Stimulated activated memory B cell treated with anti-CD40 and anti-IgM and Interleukin-4, amounts not matched to agents 10 μg/mL and 1 μg/mL and 100 μg/mL, for 72 hours (primary cell): ENCODE measurements around the gene FAM135A.
"Not testable (repeated sequence)": the region's sequence is repeated elsewhere in the genome, so short reads cannot be mapped to it uniquely, and the experiment has no call there.

Experiments
- ATAC-seq: fragments of 150-1000 bp; cut with Tn5 transposase; 2 replicates; pipeline ENCODE4 v1.10.0; 2021
- H3K27ac Mint-ChIP-seq: one replicate; pipeline ENCODE4 v1.8.0; 2022; ENCODE audit warnings: mild to moderate bottlenecking, mixed read lengths
- H3K27me3 Mint-ChIP-seq: one replicate; pipeline ENCODE4 v1.8.0; 2022; ENCODE audit warnings: mixed read lengths
- H3K36me3 Mint-ChIP-seq: one replicate; pipeline ENCODE4 v1.8.0; 2022; ENCODE audit warnings: mixed read lengths
- H3K4me1 Mint-ChIP-seq: one replicate; pipeline ENCODE4 v1.8.0; 2022; ENCODE audit warnings: mixed read lengths
- H3K4me3 Mint-ChIP-seq: one replicate; pipeline ENCODE4 v1.8.0; 2022; ENCODE audit warnings: mild to moderate bottlenecking, moderate library complexity, mixed read lengths
- H3K9me3 Mint-ChIP-seq: one replicate; pipeline ENCODE4 v1.8.0; 2022; ENCODE audit warnings: mixed read lengths

The FAM135A gene

GRCh38 chr6:70414813-70415212, 1.5 kb downstream of the FAM135A start:
- ATAC-seq = no peak
- H3K27ac Mint-ChIP-seq = peak overlapping the region; percentile 85
- H3K4me1 Mint-ChIP-seq = peaks cover 33% of the 10 kb centered on the region
- H3K9me3 Mint-ChIP-seq = no peaks in the 10 kb centered on the region
- peaks cover 17% of the 10 kb centered on the region for H3K36me3 Mint-ChIP-seq
- no peaks in the 10 kb centered on the region for H3K27me3 Mint-ChIP-seq
- H3K4me3 Mint-ChIP-seq = peak overlapping the region; percentile 86

DNA sequence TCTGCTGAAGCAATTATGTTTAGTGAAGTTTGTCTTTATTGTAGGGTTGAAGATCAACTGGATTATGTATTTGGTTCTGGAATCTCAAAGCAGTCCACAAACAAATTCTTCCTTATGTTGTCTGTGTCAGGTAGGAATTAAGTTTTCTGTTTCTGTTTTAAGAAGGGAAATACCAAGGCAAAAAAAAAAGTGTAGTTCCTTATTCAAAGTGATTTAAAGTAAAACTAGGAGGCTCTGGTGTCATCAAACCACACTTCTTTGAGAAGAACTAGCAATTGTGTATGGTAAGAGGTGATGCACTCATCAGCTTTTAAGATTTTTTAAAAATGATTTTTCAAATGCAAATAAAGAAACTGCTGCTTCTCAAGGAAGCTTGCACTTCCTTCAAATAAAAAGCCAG, 1.9 kb downstream of the FAM135A start:
- peaks cover 21% of the 10 kb centered on the region for H3K36me3 Mint-ChIP-seq
- peak overlapping the region; percentile 85 for H3K27ac Mint-ChIP-seq
- ATAC-seq = no peak
- H3K9me3 Mint-ChIP-seq = no peaks in the 10 kb centered on the region
- peak overlapping the region; percentile 53 for H3K4me3 Mint-ChIP-seq
- no peaks in the 10 kb centered on the region for H3K27me3 Mint-ChIP-seq
- peaks cover 33% of the 10 kb centered on the region for H3K4me1 Mint-ChIP-seq

GRCh38 chr6:70415660-70416059, 2.4 kb downstream of the FAM135A start:
- peaks cover 33% of the 10 kb centered on the region for H3K4me1 Mint-ChIP-seq
- H3K27me3 Mint-ChIP-seq = no peaks in the 10 kb centered on the region
- H3K9me3 Mint-ChIP-seq = no peaks in the 10 kb centered on the region
- H3K4me3 Mint-ChIP-seq = no peak overlapping the region
- ATAC-seq = no peak
- no peak overlapping the region for H3K27ac Mint-ChIP-seq
- peaks cover 22% of the 10 kb centered on the region for H3K36me3 Mint-ChIP-seq

DNA sequence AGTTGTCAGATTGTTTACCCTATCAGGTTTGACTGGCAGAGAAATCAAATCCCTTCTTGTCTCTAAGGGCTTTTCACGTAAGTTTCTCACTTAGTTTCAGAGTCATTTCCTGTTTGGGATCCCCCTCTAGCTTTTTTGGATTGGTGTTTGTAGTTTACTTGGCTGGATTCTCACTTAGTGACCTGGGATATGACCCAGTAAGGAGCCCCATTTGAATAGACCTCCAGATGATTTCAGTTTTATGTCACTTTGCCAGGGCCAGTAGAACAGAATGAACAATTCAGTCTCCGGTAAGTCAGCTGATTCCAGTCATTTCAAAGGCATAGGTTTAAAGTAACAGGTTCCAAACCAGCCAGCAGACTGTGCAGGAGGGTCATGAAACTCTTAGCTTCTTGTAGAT, 8.2 kb downstream of the FAM135A start:
- Mint-ChIP-seq H3K27ac (no peak overlapping the region), H3K27me3 (no peaks in the 10 kb centered on the region), H3K36me3 (peaks cover 49% of the 10 kb centered on the region), H3K4me3 (no peak overlapping the region), H3K9me3 (no peaks in the 10 kb centered on the region), H3K4me1 (peaks cover 14% of the 10 kb centered on the region)
- ATAC-seq = no peak

GRCh38 chr6:70423189-70424134, 10.2 kb downstream of the FAM135A start:
- no peak overlapping the region for H3K4me3 Mint-ChIP-seq
- no peak overlapping the region for H3K27ac Mint-ChIP-seq
- peaks cover 49% of the 10 kb centered on the region for H3K36me3 Mint-ChIP-seq
- no peak for ATAC-seq
- no peaks in the 10 kb centered on the region for H3K9me3 Mint-ChIP-seq
- H3K27me3 Mint-ChIP-seq = no peaks in the 10 kb centered on the region
- H3K4me1 Mint-ChIP-seq = peaks cover 12% of the 10 kb centered on the region

DNA sequence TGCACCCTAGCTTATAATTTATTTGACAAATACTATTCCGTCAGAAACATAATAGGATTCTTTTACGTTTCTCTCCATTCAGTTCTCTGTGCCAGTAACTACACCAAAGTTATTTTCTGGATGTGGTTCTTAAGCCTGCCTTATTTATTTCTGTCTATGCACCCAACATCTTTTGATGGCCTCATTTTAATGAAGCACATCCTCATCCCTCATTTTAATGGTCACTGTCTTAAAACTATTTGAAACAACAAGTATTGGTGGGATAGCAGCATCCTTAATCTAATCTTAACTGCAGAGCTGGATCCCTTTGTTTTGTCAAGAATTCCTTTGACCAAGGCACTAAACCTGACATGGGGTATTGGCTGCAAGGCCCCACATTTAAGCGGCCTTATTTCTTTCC, 11.0 kb downstream of the FAM135A start:
- peaks cover 47% of the 10 kb centered on the region for H3K36me3 Mint-ChIP-seq
- H3K27me3 Mint-ChIP-seq = no peaks in the 10 kb centered on the region
- H3K9me3 Mint-ChIP-seq = no peaks in the 10 kb centered on the region
- no peak overlapping the region for H3K27ac Mint-ChIP-seq
- H3K4me1 Mint-ChIP-seq = peaks cover 10% of the 10 kb centered on the region
- no peak for ATAC-seq
- no peak overlapping the region for H3K4me3 Mint-ChIP-seq

- peaks cover 3% of the 10 kb centered on the region for H3K9me3 Mint-ChIP-seq
- no peaks in the 10 kb centered on the region for H3K4me1 Mint-ChIP-seq
- H3K27me3 Mint-ChIP-seq = no peaks in the 10 kb centered on the region
- H3K27ac Mint-ChIP-seq = no peak overlapping the region
- H3K4me3 Mint-ChIP-seq = no peak overlapping the region
- peaks cover 49% of the 10 kb centered on the region for H3K36me3 Mint-ChIP-seq
- ATAC-seq = no peak
Measured at GRCh38 chr6:70436320-70436719, 23.0 kb downstream of the FAM135A start.

- no peaks in the 10 kb centered on the region for H3K27me3 Mint-ChIP-seq
- H3K9me3 Mint-ChIP-seq = peaks cover 13% of the 10 kb centered on the region
- H3K27ac Mint-ChIP-seq = no peak overlapping the region
- peaks cover 54% of the 10 kb centered on the region for H3K36me3 Mint-ChIP-seq
- no peak for ATAC-seq
- H3K4me3 Mint-ChIP-seq = no peak overlapping the region
- no peaks in the 10 kb centered on the region for H3K4me1 Mint-ChIP-seq
Measured at GRCh38 chr6:70445001-70445400, 31.7 kb downstream of the FAM135A start.

DNA sequence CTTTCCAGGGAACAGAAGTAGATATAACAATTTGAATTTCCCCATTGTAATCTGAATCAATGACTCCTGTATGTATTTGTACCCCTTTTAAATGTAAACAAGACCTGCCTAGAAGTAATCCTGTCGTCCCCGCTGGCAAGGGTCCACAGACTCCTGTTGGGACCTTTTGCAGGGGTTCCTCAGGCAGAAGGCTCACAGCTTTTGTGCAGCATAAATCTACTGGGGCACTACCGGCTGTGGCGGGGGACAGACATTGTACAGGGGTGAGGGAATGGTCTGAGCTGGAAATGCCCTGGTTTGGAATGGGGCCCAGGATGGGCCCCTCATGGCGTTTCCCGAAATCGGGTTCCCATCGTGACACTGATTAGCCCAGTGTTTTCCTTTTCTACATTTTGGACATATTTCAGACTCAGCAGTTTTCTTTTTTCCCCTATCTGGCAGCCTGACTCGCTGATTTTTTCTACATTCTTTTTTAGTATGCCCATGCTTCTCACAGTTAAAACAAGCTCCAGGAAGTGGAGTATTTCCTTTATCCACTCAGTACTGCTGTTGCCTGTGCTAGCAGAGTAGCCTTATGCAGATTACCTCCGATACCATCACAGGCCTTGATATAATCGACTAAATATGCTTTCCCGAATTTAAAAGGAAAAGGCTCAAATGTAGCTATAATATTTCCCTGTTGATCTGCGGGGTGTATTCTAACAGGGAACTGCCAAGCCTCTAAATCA, 34.2 kb downstream of the FAM135A start:
- H3K4me3 Mint-ChIP-seq, H3K27me3 Mint-ChIP-seq, H3K4me1 Mint-ChIP-seq, ATAC-seq, H3K27ac Mint-ChIP-seq: not testable (repeated sequence)
- peaks cover 53% of the 10 kb centered on the region for H3K36me3 Mint-ChIP-seq
- H3K9me3 Mint-ChIP-seq = peaks cover 16% of the 10 kb centered on the region

DNA sequence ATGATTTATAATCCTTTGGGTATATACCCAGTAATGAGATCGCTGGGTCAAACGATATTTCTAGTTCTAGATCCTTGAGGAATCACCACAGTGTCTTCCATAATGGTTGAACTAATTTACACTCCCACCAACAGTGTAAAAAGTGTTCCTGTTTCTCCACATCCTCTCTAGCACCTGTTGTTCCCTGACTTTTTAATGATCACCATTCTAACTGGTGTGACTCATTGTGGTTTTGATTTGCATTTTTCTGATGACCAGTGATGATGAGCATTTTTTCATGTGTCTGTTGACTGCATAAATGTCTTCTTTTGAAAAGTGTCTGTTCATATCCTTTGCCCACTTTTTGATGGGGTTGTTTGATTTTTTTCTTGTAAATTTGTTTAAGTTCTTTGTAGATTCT, 40.6 kb downstream of the FAM135A start:
- H3K4me3 Mint-ChIP-seq, H3K4me1 Mint-ChIP-seq, H3K27ac Mint-ChIP-seq, ATAC-seq, H3K9me3 Mint-ChIP-seq, H3K27me3 Mint-ChIP-seq: not testable (repeated sequence)
- peaks cover 43% of the 10 kb centered on the region for H3K36me3 Mint-ChIP-seq

- H3K36me3 Mint-ChIP-seq = peaks cover 43% of the 10 kb centered on the region
- H3K4me1 Mint-ChIP-seq = peaks cover 6% of the 10 kb centered on the region
- no peak for ATAC-seq
- H3K27me3 Mint-ChIP-seq = no peaks in the 10 kb centered on the region
- no peak overlapping the region for H3K4me3 Mint-ChIP-seq
- H3K27ac Mint-ChIP-seq = no peak overlapping the region
- peaks cover 2% of the 10 kb centered on the region for H3K9me3 Mint-ChIP-seq
Measured at GRCh38 chr6:70456735-70457134, 43.4 kb downstream of the FAM135A start.

DNA sequence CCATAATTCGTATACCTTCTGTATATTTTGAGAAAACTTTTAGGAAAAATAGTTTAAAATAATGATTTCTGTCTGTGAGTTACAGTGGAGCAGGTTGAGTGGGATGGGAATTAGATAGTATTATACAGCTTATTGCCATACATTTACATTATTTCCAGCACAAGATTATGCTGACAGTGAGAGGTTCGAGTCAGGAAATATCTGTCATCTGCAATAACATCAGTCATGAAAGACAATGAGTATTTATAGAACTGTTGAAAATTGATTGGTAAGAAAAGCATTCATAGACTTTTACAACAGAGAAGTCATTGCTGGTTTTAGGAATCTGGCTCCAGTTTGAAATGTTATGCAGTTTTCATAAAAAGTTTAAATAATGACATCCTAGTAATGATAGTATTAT, 45.9 kb downstream of the FAM135A start:
- Mint-ChIP-seq H3K27ac (no peak overlapping the region), H3K27me3 (no peaks in the 10 kb centered on the region), H3K4me1 (no peaks in the 10 kb centered on the region), H3K9me3 (peaks cover 2% of the 10 kb centered on the region), H3K36me3 (peaks cover 49% of the 10 kb centered on the region), H3K4me3 (no peak overlapping the region)
- no peak for ATAC-seq

DNA sequence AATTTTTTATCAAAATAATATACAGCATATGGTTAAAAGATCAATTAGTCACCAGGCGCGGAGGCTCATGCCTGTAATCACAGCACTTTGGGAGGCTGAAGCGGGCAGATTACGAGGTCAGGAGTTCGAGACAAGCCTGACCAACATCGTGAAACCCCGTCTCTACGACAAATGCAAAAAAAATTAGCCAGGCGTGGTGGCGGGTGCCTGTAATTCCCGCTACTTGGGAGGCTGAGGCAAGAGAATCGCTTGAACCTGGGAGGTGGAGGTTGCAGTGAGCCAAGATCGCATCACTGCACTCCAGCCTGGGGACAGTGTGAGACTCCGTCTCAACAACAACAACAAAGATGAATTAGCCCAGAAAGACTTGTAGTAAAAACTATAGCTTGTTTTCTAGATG, 46.4 kb downstream of the FAM135A start:
- H3K4me1 Mint-ChIP-seq, H3K9me3 Mint-ChIP-seq, H3K27me3 Mint-ChIP-seq, H3K27ac Mint-ChIP-seq, ATAC-seq, H3K4me3 Mint-ChIP-seq: not testable (repeated sequence)
- H3K36me3 Mint-ChIP-seq = peaks cover 45% of the 10 kb centered on the region

GRCh38 chr6:70470016-70470415, 56.7 kb downstream of the FAM135A start:
- Mint-ChIP-seq H3K9me3 (no peaks in the 10 kb centered on the region), H3K4me3 (no peak overlapping the region), H3K36me3 (peaks cover 79% of the 10 kb centered on the region), H3K27ac (no peak overlapping the region), H3K4me1 (no peaks in the 10 kb centered on the region), H3K27me3 (no peaks in the 10 kb centered on the region)
- no peak for ATAC-seq

DNA sequence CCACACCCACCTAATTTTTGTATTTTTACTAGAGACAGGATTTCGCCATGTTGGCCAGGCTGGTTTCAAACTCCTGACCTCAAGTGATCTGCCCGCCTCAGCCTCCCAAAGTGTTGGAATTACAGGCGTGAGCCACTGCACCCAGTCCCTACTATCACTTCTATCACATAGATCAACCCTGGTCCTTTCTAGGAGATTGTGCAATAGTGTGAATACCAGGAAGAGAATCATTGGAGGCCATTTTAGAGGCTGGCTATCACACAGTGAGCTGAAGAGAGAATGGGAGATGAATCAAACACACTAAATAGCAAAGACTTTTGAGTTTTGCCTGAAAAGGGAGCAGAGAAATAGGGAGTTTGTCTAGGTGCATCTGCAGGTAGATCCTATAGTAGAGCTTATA, 57.2 kb downstream of the FAM135A start:
- not testable (repeated sequence) for ATAC-seq, H3K4me1 Mint-ChIP-seq, H3K27me3 Mint-ChIP-seq, H3K27ac Mint-ChIP-seq, H3K9me3 Mint-ChIP-seq, H3K4me3 Mint-ChIP-seq
- peaks cover 75% of the 10 kb centered on the region for H3K36me3 Mint-ChIP-seq

DNA sequence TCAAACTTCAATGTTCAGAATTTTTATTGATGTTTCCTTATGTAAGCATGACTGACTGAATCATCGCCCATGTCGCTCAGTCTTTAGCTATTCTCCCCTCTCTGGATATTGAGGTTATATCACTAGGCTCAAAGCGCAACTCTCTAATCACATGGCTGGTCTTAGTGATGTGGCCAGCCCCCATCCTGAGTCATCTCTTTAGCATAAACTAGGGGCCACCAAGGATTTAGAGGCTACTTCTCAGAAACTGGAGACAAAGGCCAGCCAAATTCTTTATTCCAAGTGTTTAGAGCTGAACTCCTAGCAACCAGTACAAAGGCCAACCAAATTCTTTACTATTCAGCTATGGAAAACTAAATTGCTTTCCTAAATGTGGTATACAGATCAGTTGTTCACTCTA, 61.4 kb downstream of the FAM135A start:
- no peak for ATAC-seq
- no peak overlapping the region for H3K4me3 Mint-ChIP-seq
- H3K9me3 Mint-ChIP-seq = no peaks in the 10 kb centered on the region
- no peaks in the 10 kb centered on the region for H3K27me3 Mint-ChIP-seq
- peaks cover 78% of the 10 kb centered on the region for H3K36me3 Mint-ChIP-seq
- H3K27ac Mint-ChIP-seq = no peak overlapping the region
- no peaks in the 10 kb centered on the region for H3K4me1 Mint-ChIP-seq
